ENCODE results near the gene PRRC2B. TPM values are rescaled to one million over a fixed set of nuclear protein-coding genes. Genes with fewer than 3 reads are reported as not detected.
A peak's percentile ranks its signal among the peaks of the same experiment; 100 is the strongest.

Gene PRRC2B
- total RNA-seq, 1 experiment from 2014 or later = 170 TPM

DNA sequence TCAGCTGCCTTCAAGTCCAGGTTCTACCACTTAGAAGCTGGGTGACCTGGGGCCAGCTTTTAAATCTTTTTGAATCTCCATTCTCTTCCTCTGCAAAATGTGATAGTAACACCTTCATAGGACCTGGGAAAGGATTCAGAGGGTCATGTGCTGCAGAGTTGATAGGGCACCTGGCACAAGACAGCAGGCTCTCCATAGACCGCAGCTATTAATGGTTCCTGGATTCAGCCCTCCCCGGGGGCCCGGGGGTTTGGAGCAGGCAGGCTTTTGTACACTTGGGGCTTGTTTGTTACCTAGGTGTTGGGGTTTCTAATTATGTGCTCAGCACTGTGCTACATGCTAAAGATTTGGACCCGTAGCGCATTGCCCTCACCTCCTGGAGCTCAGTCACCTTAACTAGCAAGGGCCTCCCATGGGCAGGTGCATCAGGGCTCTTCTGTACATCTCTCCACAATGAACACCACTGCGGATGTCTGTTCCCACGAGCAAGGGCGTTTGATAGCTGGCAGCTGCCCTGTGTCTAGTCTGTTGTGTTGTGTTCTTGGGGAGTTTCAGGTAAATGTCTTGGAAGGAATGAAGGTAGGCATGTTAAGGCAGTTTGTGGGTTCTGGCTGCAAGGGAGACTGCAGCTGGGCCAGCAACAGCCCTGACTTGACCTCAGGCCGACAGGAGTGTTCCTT is 12.1 kb downstream of the PRRC2B start:
- Histone ChIP-seq H3K27ac (ENCODE audit: low read depth, low read length) (peak overlapping the region; percentile 9; the same call in 1 of the 2 replicates), H4K20me1 (ENCODE audit: insufficient read depth) (peaks cover 64% of the 10 kb centered on the region), H3K9me3 (ENCODE audit: control insufficient read depth in 1 of 2, insufficient read depth in 1 of 2, low read depth in 1 of 2, low read length in 2 of 2) (no peaks in the 10 kb centered on the region), H3K9me2 (ENCODE audit: insufficient read depth) (no peaks in the 10 kb centered on the region), H2AFZ (ENCODE audit: low read depth, low read length, poor library complexity, severe bottlenecking) (no peak overlapping the region), H3K4me3 (replicated peaks in 1 of 2; ENCODE audit: low read depth in 1 of 2, low read length in 2 of 2) (no peak overlapping the region), H3K4me2 (ENCODE audit: low read length) (no peak overlapping the region), H3K9ac (ENCODE audit: low read length) (no peak overlapping the region), H3K79me2 (ENCODE audit: insufficient read depth, low read length) (peaks cover 99% of the 10 kb centered on the region), H3K36me3 (ENCODE audit: control insufficient read depth in 1 of 2, insufficient read depth in 2 of 2, low read length in 2 of 2) (no peaks in the 10 kb centered on the region; a peak in 2 of 4 replicates), H3K4me1 (ENCODE audit: control insufficient read depth in 1 of 2, insufficient read depth in 2 of 2, low read length in 2 of 2) (peaks cover 17 to 44% of the 10 kb centered on the region in 2 experiments), H3K27me3 (ENCODE audit: insufficient read depth, low read length) (no peaks in the 10 kb centered on the region)
- BruUV-seq (replicated peaks) = no TSS peak
- ATAC-seq = no peak
- CTCF ChIA-PET = no interaction called here
- RAD21 ChIA-PET (ENCODE audit: low non-redundant PET in 1 of 2, low total read pairs in 2 of 2, uncharacterized antibody in 2 of 2, unreplicated experiment in 2 of 2) = no interaction called here
- DNase-seq (ENCODE audit: low read depth, low spot score) = no peak
- POLR2A ChIA-PET = interaction anchor here (1.3 kb wide), 1 partner anchor 33 kb away, joined by 4 read pairs; no protein-coding TSS in a partner anchor
- intact Hi-C loops (cut with micrococcal nuclease) = no loop called here
- TF ChIP-seq CBX3 (IDR thresholded peaks at IDR 0.05; ENCODE audit: low read depth) = no peak
- no peak for TF ChIP-seq CEBPB (IDR thresholded peaks at IDR 0.05; ENCODE audit: low read depth)
- TF ChIP-seq TCF7L2 (IDR thresholded peaks at IDR 0.05; ENCODE audit: borderline replicate concordance, extremely low read depth, insufficient read depth, insufficient read length) = no peak
- TF ChIP-seq SIN3A (IDR thresholded peaks at IDR 0.05; ENCODE audit: low read depth) = no peak

- no peak for TF ChIP-seq ZBTB33 (IDR thresholded peaks at IDR 0.05; ENCODE audit: extremely low read depth, insufficient replicate concordance, low read length)
- TF ChIP-seq TCF7L2 (IDR thresholded peaks at IDR 0.05; ENCODE audit: borderline replicate concordance, extremely low read depth, insufficient read depth, insufficient read length) = no peak
- TF ChIP-seq POLR2AphosphoS5 (IDR thresholded peaks at IDR 0.05; ENCODE audit: low read depth, low read length) = no peak
- TF ChIP-seq EZH2 (IDR thresholded peaks at IDR 0.05) = no peak
- TF ChIP-seq, protein P1, sequence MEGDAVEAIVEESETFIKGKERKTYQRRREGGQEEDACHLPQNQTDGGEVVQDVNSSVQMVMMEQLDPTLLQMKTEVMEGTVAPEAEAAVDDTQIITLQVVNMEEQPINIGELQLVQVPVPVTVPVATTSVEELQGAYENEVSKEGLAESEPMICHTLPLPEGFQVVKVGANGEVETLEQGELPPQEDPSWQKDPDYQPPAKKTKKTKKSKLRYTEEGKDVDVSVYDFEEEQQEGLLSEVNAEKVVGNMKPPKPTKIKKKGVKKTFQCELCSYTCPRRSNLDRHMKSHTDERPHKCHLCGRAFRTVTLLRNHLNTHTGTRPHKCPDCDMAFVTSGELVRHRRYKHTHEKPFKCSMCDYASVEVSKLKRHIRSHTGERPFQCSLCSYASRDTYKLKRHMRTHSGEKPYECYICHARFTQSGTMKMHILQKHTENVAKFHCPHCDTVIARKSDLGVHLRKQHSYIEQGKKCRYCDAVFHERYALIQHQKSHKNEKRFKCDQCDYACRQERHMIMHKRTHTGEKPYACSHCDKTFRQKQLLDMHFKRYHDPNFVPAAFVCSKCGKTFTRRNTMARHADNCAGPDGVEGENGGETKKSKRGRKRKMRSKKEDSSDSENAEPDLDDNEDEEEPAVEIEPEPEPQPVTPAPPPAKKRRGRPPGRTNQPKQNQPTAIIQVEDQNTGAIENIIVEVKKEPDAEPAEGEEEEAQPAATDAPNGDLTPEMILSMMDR (IDR thresholded peaks at IDR 0.05 in 2 of 3, conservative IDR thresholded peaks at IDR 0.05 in 1 of 3; ENCODE audit: borderline replicate concordance in 1 of 3, insufficient read depth in 1 of 3, low read depth in 2 of 3, low read length in 2 of 3) = no peak
- no peak for TF ChIP-seq FOSL1 (IDR thresholded peaks at IDR 0.05; ENCODE audit: low read depth)
- no peak for TF ChIP-seq ATF3 (IDR thresholded peaks at IDR 0.05)
- TF ChIP-seq RAD21 (IDR thresholded peaks at IDR 0.05; ENCODE audit: low read depth) = no peak
- Histone ChIP-seq H3K27ac (ENCODE audit: low read depth, low read length) (peak overlapping the region; percentile 9; the same call in 1 of the 2 replicates), H3K4me1 (ENCODE audit: control insufficient read depth in 1 of 2, insufficient read depth in 2 of 2, low read length in 2 of 2) (peaks cover 17 to 44% of the 10 kb centered on the region in 2 experiments), H3K27me3 (ENCODE audit: insufficient read depth, low read length) (no peaks in the 10 kb centered on the region), H3K36me3 (ENCODE audit: control insufficient read depth in 1 of 2, insufficient read depth in 2 of 2, low read length in 2 of 2) (no peaks in the 10 kb centered on the region; a peak in 2 of 4 replicates), H3K9ac (ENCODE audit: low read length) (no peak overlapping the region), H3K79me2 (ENCODE audit: insufficient read depth, low read length) (peaks cover 99% of the 10 kb centered on the region), H3K9me2 (ENCODE audit: insufficient read depth) (no peaks in the 10 kb centered on the region), H4K20me1 (ENCODE audit: insufficient read depth) (peaks cover 65% of the 10 kb centered on the region), H2AFZ (ENCODE audit: low read depth, low read length, poor library complexity, severe bottlenecking) (no peak overlapping the region), H3K4me3 (replicated peaks in 1 of 2; ENCODE audit: low read depth in 1 of 2, low read length in 2 of 2) (no peak overlapping the region), H3K9me3 (ENCODE audit: control insufficient read depth in 1 of 2, insufficient read depth in 1 of 2, low read depth in 1 of 2, low read length in 2 of 2) (no peaks in the 10 kb centered on the region), H3K4me2 (ENCODE audit: low read length) (no peak overlapping the region)
- BruUV-seq (replicated peaks) = no TSS peak
- no peak for DNase-seq (ENCODE audit: low read depth, low spot score)
- CTCF ChIA-PET = no interaction called here
- POLR2A ChIA-PET = interaction anchor here (0.6 kb wide), 1 partner anchor 33 kb away, joined by 3 read pairs; no protein-coding TSS in a partner anchor
- RAD21 ChIA-PET (ENCODE audit: low non-redundant PET in 1 of 2, low total read pairs in 2 of 2, uncharacterized antibody in 2 of 2, unreplicated experiment in 2 of 2) = no interaction called here
- intact Hi-C loops (cut with micrococcal nuclease) = no loop called here
- 0 out of 2 replicates have a peak, but pooled peaks have one; percentile 4 for ATAC-seq
Measured at GRCh38 chr9:131406563-131407436, 12.9 kb downstream of the PRRC2B start.

Measured in HCT116 (cell line).